ENCODE results near the gene LPIN3.

The LPIN3 gene

DNA sequence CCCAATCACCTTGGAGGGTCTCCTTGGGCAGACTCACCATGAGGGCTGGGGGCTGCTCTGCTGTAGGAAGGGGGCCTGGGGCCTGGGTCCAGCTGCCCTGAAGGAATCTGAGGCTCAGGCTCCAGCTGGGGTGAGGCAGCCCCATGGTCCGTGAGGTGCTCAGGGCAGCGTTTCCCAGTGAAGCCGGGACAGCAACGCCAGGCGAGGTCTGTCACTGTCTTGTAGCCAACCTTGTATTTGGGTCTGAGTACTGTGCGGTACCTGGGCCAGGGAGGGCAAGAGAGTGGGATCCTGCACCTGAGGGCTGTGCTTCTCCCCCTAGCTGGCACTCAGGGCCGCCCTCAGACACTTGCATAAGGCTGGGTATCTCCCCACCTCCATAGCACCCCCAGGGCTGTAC, 23.0 kb downstream of the LPIN3 start:
- H3K27ac ChIP-seq (ENCODE audit: low read length): no peak overlapping the region
- peaks cover 14% of the 10 kb centered on the region for H3K27me3 ChIP-seq (ENCODE audit: low read depth, low read length)
- peaks cover 0 to 2% of the 10 kb centered on the region in 2 donors for H3K36me3 ChIP-seq (ENCODE audit: control insufficient read depth in 1 of 2, insufficient read depth in 2 of 2, low read length in 2 of 2)
- peaks cover 0 to 13% of the 10 kb centered on the region in 2 donors for H3K4me1 ChIP-seq (ENCODE audit: control insufficient read depth in 1 of 2, insufficient read depth in 2 of 2, low read length in 2 of 2)
- no peaks in the 10 kb centered on the region for H3K9me3 ChIP-seq (ENCODE audit: control insufficient read depth in 1 of 2, low read length in 2 of 2)
- no peak overlapping the region for H3K4me3 ChIP-seq (ENCODE audit: low read depth in 1 of 2, low read length in 2 of 2)

DNA sequence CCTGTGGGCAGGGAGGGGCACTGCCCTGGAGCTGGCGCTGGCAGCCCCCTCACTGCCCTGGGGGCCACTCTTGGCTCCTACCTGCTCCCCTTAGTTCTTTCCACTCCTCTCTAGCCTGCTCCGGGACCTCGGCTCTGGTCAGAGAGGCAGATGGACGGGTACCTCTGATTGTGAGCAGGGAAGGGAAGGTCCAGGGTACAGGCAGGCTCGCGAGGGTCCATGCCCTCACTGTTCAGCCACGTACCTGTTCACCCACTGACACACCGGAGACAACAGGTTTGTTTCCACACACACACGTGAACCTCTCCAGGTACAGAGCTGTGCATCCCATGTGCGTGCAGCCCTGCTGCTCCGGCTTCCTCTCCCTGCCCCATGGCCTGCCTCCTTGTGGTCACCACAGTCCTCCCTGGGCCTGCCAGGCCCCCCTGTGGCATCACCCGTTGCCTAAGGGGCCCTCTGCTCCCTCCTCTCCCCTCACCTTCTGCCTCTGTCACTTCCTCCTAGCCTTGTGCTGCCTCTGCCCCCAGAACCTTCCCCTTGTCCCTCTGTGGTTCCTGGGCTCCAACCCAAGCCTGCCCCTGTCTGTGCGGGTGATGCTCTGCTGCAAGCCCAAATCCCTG, 23.7 kb downstream of the LPIN3 start:
- Histone ChIP-seq H3K36me3 (ENCODE audit: control insufficient read depth in 1 of 2, insufficient read depth in 2 of 2, low read length in 2 of 2) (no peaks in the 10 kb centered on the region), H3K4me1 (ENCODE audit: control insufficient read depth in 1 of 2, insufficient read depth in 2 of 2, low read length in 2 of 2) (peaks cover 0 to 13% of the 10 kb centered on the region in 2 donors), H3K27ac (ENCODE audit: low read length) (no peak overlapping the region), H3K4me3 (ENCODE audit: low read depth in 1 of 2, low read length in 2 of 2) (no peak overlapping the region), H3K9me3 (ENCODE audit: control insufficient read depth in 1 of 2, low read length in 2 of 2) (no peaks in the 10 kb centered on the region), H3K27me3 (ENCODE audit: low read depth, low read length) (peaks cover 14% of the 10 kb centered on the region)

DNA sequence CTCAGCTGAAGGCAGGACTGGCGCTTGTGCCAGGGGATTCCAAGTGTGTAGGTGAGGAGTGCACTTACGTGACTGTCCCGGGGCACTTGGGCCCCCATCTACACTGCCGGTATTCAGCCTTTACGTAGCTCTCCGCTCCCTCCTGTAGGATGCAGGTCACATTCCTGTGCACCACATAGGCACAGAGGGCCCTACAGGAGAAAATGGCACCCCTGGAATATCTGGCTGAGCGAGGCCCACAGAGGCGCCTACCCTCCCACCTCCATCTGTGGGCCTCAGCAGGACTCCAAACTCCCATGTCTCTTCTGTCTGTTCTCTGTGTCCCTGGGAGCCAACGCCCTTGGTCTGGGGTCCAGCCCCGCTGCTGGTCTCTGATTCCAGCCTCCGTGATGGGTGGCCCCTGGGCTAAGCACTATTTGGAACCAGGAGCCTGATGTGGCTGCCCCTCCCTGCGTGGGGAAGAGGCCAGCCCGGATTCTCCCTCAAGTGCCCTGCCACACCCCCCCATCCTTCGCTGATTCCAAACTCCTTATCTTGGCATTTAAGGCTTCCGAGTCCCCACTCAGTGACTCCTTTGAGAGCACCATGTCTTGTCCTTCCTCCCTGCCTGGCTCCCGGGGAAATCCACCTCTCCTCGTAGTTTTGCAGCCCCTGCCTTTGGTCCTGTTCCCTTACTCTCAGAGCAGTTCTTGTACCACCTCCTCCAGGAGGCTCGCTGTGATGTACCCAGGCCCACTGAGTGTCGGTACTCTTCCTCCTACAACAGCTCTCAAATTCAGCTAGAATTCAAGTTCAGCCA, 24.5 kb downstream of the LPIN3 start:
- Histone ChIP-seq H3K4me3 (ENCODE audit: low read depth in 1 of 2, low read length in 2 of 2) (peak overlapping the region in 1 of 2 donors; percentile 59), H3K4me1 (ENCODE audit: control insufficient read depth in 1 of 2, insufficient read depth in 2 of 2, low read length in 2 of 2) (peaks cover 0 to 13% of the 10 kb centered on the region in 2 donors), H3K9me3 (ENCODE audit: control insufficient read depth in 1 of 2, low read length in 2 of 2) (no peaks in the 10 kb centered on the region), H3K27ac (ENCODE audit: low read length) (no peak overlapping the region), H3K27me3 (ENCODE audit: low read depth, low read length) (peaks cover 14% of the 10 kb centered on the region), H3K36me3 (ENCODE audit: control insufficient read depth in 1 of 2, insufficient read depth in 2 of 2, low read length in 2 of 2) (no peaks in the 10 kb centered on the region)

DNA sequence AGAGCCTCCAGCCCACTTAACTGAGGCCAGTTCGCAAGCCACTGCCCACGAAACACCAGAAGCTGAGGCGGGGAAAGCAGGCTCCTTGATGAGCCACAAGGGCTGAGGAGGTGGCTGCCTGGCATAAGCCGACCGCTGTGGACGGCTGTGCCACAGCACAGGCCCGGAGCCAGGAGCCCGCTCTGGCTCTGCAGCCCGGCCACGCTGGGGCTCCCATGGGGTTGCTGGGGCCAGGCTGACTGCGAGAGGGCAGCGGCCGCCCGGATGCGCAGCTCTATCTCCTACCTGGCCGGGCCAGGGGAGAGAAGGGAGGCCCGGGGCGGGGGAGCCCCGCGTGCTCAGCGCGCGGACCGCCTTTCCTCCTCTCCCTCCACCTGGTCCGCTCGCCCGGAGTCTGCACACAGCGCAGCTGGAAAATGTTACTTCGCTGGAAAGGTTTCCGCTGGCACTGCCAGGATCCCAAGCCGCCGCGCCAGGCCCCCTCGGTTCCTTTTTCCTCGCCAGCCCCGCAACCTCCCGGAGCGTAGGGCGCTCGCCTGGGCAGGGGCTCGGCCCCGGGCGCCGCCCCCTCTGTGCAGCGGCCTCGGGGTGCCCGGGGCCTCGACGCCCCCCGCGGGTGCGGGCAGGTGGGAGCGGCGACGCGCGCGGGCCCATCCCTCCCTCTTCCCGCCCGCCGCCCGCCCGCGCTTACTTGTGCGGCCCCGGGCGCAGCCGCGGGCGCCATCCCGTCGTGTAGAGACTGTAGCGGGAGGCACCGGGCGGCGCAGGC, 25.3 kb downstream of the LPIN3 start:
- Histone ChIP-seq H3K36me3 (ENCODE audit: control insufficient read depth in 1 of 2, insufficient read depth in 2 of 2, low read length in 2 of 2) (no peaks in the 10 kb centered on the region), H3K4me3 (ENCODE audit: low read depth in 1 of 2, low read length in 2 of 2) (peak overlapping the region in 1 of 2 donors; percentile 59), H3K27ac (ENCODE audit: low read length) (no peak overlapping the region), H3K27me3 (ENCODE audit: low read depth, low read length) (peaks cover 14% of the 10 kb centered on the region), H3K9me3 (ENCODE audit: control insufficient read depth in 1 of 2, low read length in 2 of 2) (no peaks in the 10 kb centered on the region), H3K4me1 (ENCODE audit: control insufficient read depth in 1 of 2, insufficient read depth in 2 of 2, low read length in 2 of 2) (peaks cover 0 to 13% of the 10 kb centered on the region in 2 donors)

DNA sequence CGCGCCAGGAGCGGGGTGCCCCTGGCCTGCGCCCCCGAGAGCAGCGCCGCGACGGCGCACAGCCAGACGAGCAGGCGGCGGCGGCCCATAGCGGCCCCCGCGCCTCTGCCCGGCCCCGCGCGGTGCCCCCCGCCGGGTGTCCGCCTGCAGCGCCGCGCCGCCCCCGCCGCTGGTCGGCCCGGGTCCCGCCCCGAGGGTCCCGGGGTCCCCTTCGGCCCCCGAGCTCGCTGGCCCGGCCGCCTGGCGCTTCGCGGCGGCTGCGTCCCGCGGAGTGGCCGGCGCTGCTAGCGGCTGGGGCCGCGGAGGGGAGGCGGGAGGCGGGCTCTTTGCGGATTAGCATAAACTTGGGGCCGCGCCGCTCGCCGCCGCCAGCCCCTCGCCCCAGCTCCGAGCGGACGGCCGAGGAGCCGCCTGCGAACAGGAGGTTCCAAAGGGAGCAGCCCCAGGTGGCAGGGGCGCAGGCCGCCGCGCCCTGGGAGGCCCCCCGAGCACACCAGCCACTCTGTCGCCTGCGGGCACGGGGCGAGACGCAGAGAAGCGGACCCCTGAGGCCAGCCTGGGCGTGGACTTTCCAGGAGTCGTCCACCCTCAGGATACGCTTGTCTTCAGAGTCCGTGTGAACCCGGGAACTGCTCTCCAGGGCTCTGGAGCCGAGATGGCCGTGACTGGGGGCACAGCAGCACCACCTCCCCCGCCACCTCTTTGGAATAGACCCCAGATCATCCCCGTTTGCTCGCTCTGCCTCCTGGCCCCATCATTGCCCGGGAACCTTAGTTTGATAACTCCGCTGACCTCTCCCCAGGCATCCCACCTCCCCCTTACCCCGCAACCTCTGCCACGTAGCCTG, 26.1 kb downstream of the LPIN3 start, which contains the start of gene EMILIN3:
Gene EMILIN3 (minus strand): TSS at position 273 of the 847 bp plus-strand sequence. CDS start 184 bp downstream, at position 89.
- Histone ChIP-seq H3K27ac (ENCODE audit: low read length) (no peak within 1 kb of the TSS), H3K36me3 (ENCODE audit: control insufficient read depth in 1 of 2, insufficient read depth in 2 of 2, low read length in 2 of 2) (no peaks in the 10 kb centered on the region), H3K27me3 (ENCODE audit: low read depth, low read length) (peaks cover 14% of the 10 kb centered on the region), H3K4me1 (ENCODE audit: control insufficient read depth in 1 of 2, insufficient read depth in 2 of 2, low read length in 2 of 2) (peaks cover 0 to 13% of the 10 kb centered on the region in 2 donors), H3K9me3 (ENCODE audit: control insufficient read depth in 1 of 2, low read length in 2 of 2) (no peaks in the 10 kb centered on the region), H3K4me3 (ENCODE audit: low read depth in 1 of 2, low read length in 2 of 2) (peak within 1 kb of the TSS in 1 of 2 donors; percentile 60)

DNA sequence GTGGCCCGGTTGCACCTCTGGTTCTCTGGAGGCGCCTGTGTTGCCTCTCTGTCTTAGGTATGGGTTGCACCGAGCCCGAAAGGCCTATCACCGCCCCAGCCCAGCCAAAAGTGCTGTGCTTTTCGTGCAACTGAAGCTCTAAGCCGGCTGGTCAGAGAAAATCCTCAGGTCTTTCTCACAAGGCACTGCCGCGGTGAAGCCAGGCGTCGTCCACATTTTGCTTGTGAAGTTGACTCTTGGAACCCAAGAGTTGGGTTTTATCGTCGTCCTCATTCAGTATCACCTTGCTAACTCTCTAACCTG, 26.7 kb downstream of the LPIN3 start:
- Histone ChIP-seq H3K9me3 (ENCODE audit: control insufficient read depth in 1 of 2, low read length in 2 of 2) (no peaks in the 10 kb centered on the region), H3K4me1 (ENCODE audit: control insufficient read depth in 1 of 2, insufficient read depth in 2 of 2, low read length in 2 of 2) (peaks cover 0 to 13% of the 10 kb centered on the region in 2 donors), H3K27me3 (ENCODE audit: low read depth, low read length) (peaks cover 14% of the 10 kb centered on the region), H3K4me3 (ENCODE audit: low read depth in 1 of 2, low read length in 2 of 2) (no peak overlapping the region), H3K36me3 (ENCODE audit: control insufficient read depth in 1 of 2, insufficient read depth in 2 of 2, low read length in 2 of 2) (no peaks in the 10 kb centered on the region), H3K27ac (ENCODE audit: low read length) (no peak overlapping the region)

DNA sequence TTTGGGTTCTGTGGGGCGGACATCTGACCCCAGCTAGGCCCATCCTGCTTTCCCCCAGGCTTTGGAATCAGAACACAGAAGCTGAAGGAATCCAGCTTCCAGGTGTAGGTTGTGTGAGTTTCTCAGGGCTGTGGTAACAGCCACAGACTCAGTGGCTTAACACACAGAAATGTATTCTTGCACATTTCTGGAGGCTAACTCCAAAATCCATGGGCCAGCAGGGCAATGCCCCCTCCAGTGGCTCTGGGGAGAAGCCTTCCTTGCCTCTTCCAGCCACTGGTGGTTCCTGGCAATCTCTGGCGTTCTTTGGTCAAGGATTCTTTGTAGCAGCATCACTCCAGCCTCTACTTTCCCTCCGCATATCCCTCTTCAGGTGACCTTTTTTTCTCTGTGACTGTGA, 27.3 kb downstream of the LPIN3 start:
- Histone ChIP-seq H3K36me3 (ENCODE audit: control insufficient read depth in 1 of 2, insufficient read depth in 2 of 2, low read length in 2 of 2) (no peaks in the 10 kb centered on the region), H3K4me3 (ENCODE audit: low read depth in 1 of 2, low read length in 2 of 2) (no peak overlapping the region), H3K27me3 (ENCODE audit: low read depth, low read length) (peaks cover 14% of the 10 kb centered on the region), H3K27ac (ENCODE audit: low read length) (no peak overlapping the region), H3K4me1 (ENCODE audit: control insufficient read depth in 1 of 2, insufficient read depth in 2 of 2, low read length in 2 of 2) (peaks cover 0 to 13% of the 10 kb centered on the region in 2 donors), H3K9me3 (ENCODE audit: control insufficient read depth in 1 of 2, low read length in 2 of 2) (no peaks in the 10 kb centered on the region)

DNA sequence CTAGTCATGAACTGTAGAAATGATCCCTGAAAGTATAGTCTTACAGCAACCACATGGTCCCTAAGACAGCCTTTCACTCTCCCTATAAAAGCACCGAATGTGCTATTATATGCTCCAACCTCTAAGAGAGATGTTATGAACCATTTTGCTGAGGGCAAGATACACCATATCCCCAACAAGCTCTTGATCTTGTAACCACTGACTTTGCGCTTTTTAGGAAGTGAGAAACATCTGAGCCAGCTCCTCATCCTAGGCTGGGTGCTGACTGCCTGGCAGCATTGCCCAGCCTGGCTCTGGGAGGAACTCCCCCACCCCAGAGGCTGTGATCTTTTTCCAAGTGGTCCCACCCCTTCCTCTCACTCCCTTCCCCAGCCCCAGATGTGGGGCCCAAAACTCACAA, 29.1 kb downstream of the LPIN3 start:
- Histone ChIP-seq H3K4me3 (ENCODE audit: low read depth in 1 of 2, low read length in 2 of 2) (no peak overlapping the region), H3K4me1 (ENCODE audit: control insufficient read depth in 1 of 2, insufficient read depth in 2 of 2, low read length in 2 of 2) (peaks cover 0 to 13% of the 10 kb centered on the region in 2 donors), H3K36me3 (ENCODE audit: control insufficient read depth in 1 of 2, insufficient read depth in 2 of 2, low read length in 2 of 2) (no peaks in the 10 kb centered on the region), H3K27me3 (ENCODE audit: low read depth, low read length) (peaks cover 11% of the 10 kb centered on the region), H3K9me3 (ENCODE audit: control insufficient read depth in 1 of 2, low read length in 2 of 2) (no peaks in the 10 kb centered on the region), H3K27ac (ENCODE audit: low read length) (no peak overlapping the region)

DNA sequence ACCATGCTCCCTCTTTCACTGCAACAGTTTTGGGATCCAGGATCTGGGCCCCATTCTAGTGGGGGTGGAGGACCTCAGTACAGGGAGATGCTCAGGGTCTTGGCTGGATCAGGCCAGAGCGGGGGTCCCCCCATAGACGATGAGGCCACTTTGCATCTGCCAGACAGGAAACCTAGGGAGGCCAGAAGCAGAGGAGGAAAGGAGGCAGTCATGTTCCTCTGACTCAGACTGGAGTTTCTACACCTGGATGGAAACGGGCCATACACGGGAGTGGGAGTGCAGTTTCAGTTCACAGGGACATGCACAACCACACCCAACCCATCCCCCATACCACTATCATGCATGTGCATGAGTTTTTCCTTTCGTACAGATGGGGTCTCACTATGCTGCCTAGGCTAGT, 29.6 kb downstream of the LPIN3 start:
- Histone ChIP-seq H3K36me3 (ENCODE audit: control insufficient read depth in 1 of 2, insufficient read depth in 2 of 2, low read length in 2 of 2) (no peaks in the 10 kb centered on the region), H3K9me3 (ENCODE audit: control insufficient read depth in 1 of 2, low read length in 2 of 2) (no peaks in the 10 kb centered on the region), H3K27ac (ENCODE audit: low read length) (no peak overlapping the region), H3K27me3 (ENCODE audit: low read depth, low read length) (peaks cover 7% of the 10 kb centered on the region), H3K4me1 (ENCODE audit: control insufficient read depth in 1 of 2, insufficient read depth in 2 of 2, low read length in 2 of 2) (peaks cover 0 to 13% of the 10 kb centered on the region in 2 donors), H3K4me3 (ENCODE audit: low read depth in 1 of 2, low read length in 2 of 2) (no peak overlapping the region)

DNA sequence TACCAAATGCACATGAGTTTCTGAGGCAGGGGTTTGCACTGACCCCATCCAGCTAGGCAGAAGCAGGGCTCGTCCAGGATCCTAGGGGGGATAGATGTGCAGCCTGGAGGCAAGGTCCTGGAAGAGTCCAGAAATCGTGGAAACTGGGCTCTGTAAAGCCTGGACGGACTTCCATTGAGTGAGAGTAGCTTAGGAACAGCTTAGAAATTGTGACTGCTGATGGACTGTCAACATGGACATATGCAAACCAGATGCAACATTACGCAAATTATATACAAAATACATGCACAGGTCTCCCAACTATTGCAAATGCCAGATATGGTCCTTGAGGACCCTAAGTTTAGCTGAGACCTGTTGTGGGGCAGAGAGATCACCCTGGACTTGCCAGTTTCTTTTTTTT, 30.8 kb downstream of the LPIN3 start:
- H3K9me3 ChIP-seq (ENCODE audit: control insufficient read depth in 1 of 2, low read length in 2 of 2): no peaks in the 10 kb centered on the region

More for the DNA sequence above, 30.8 kb downstream of the LPIN3 start:
- Histone ChIP-seq H3K36me3 (ENCODE audit: control insufficient read depth in 1 of 2, insufficient read depth in 2 of 2, low read length in 2 of 2) (no peaks in the 10 kb centered on the region), H3K27me3 (ENCODE audit: low read depth, low read length) (no peaks in the 10 kb centered on the region), H3K27ac (ENCODE audit: low read length) (no peak overlapping the region), H3K4me1 (ENCODE audit: control insufficient read depth in 1 of 2, insufficient read depth in 2 of 2, low read length in 2 of 2) (peaks cover 0 to 5% of the 10 kb centered on the region in 2 donors), H3K4me3 (ENCODE audit: low read depth in 1 of 2, low read length in 2 of 2) (no peak overlapping the region)
